EL (cell line): Measurements from ENCODE around the gene SMIM5.

Experiments used
- DNase-seq: peaks from one replicate; pipeline ENCODE4 v3.0.0-alpha.2; 2016

SMIM5 gene

GRCh38 chr17:75604034-75604695 is 29.1 kb upstream of the SMIM5 start:
- DNase-seq, result no peak

GRCh38 chr17:75605790-75606189 is 27.4 kb upstream of the SMIM5 start:
- DNase-seq, result no peak

GRCh38 chr17:75607086-75607485 is 26.1 kb upstream of the SMIM5 start:
- no peak for DNase-seq

GRCh38 chr17:75610103-75610984 is 22.9 kb upstream of the SMIM5 start:
- no peak for DNase-seq

GRCh38 chr17:75611851-75612429 is 21.3 kb upstream of the SMIM5 start:
- no peak for DNase-seq

GRCh38 chr17:75612906-75613626 is 20.2 kb upstream of the SMIM5 start:
- no peak for DNase-seq

- DNase-seq, result no peak
Observed at GRCh38 chr17:75614006-75614405, 19.2 kb upstream of the SMIM5 start.

- DNase-seq, result no peak
Observed at GRCh38 chr17:75614556-75615270, 18.5 kb upstream of the SMIM5 start.

- DNase-seq, result no peak
Observed at GRCh38 chr17:75615301-75615700, 17.9 kb upstream of the SMIM5 start.

- DNase-seq, result no peak
Observed at GRCh38 chr17:75616521-75617122, 16.6 kb upstream of the SMIM5 start.

- DNase-seq, result no peak
Observed at GRCh38 chr17:75617218-75617617, 16.0 kb upstream of the SMIM5 start.

GRCh38 chr17:75617675-75618074 is 15.6 kb upstream of the SMIM5 start:
- DNase-seq, result no peak

GRCh38 chr17:75619506-75620431 is 13.5 kb upstream of the SMIM5 start:
- peak; percentile 53 for DNase-seq

- no peak for DNase-seq
Observed at GRCh38 chr17:75621489-75621888, 11.7 kb upstream of the SMIM5 start.

- DNase-seq, result no peak
Observed at GRCh38 chr17:75622076-75622475, 11.2 kb upstream of the SMIM5 start.

- DNase-seq, result no peak
Observed at GRCh38 chr17:75622771-75623273, 10.4 kb upstream of the SMIM5 start.

GRCh38 chr17:75623386-75623785 is 9.8 kb upstream of the SMIM5 start:
- peak; percentile 41 for DNase-seq

- no peak for DNase-seq
Observed at GRCh38 chr17:75624021-75624420, 9.2 kb upstream of the SMIM5 start.

- no peak for DNase-seq
Observed at GRCh38 chr17:75624714-75625345, 8.4 kb upstream of the SMIM5 start.

GRCh38 chr17:75625813-75626486 is 7.3 kb upstream of the SMIM5 start:
- DNase-seq, result no peak
